HepG2 (cell line): ENCODE results near the gene PACSIN1. TPM values are rescaled to one million over a fixed set of nuclear protein-coding genes. Genes with fewer than 3 reads are reported as not detected.
A peak's percentile ranks its signal among the peaks of the same experiment; 100 is the strongest.

Experiments
- ATAC-seq: fragments of 200-7000 bp; cut with Tn5 transposase; 3 replicates; pipeline ENCODE4 v1.9.1; 2020; ENCODE audit warnings: mild to moderate bottlenecking, moderate library complexity
- BruUV-seq: library from RNA; stranded (reverse); fragments of 400-500 nt; replicated peaks from 2 replicates; lab custom pipeline; 2021; lab: Mats Ljungman, UMichigan
- CTCF ChIA-PET: fragments of 300-600 bp; formaldehyde crosslinking; extraction: SDS; loops from one replicate; lab custom pipeline; 2021; ENCODE audit warnings: low total read pairs, inconsistent platforms, low intra/inter-chr PET ratio; lab: Yijun Ruan, JAX
- POLR2A ChIA-PET: fragments of 350-600 bp; sonication (Branson Sonifier 250); formaldehyde crosslinking; loops from one replicate; lab custom pipeline; 2020; ENCODE audit warnings: antibody characterized with exemption, inconsistent platforms; lab: Yijun Ruan, JAX
- DNase-seq: peaks from one replicate; pipeline ENCODE4 v3.0.0-alpha.2; 2015; ENCODE audit warnings: low spot score
- FAIRE-seq: peaks from 3 replicates; lab custom pipeline; 2011; peaks lifted over from hg19 to GRCh38; lab: Jason Lieb, UNC
- H2AFZ ChIP-seq: one replicate; pipeline ENCODE4 v1.6.1; 2011; ENCODE audit warnings: low read length, inconsistent platforms
- H3K27ac ChIP-seq: fragments of 300-600 bp; 3 replicates; pipeline ENCODE4 v1.8.0; 2011; ENCODE audit warnings: mixed run types, mild to moderate bottlenecking, mixed read lengths, low read length, inconsistent platforms; ENCODE audit not compliant: insufficient read depth; ENCODE audit errors: extremely low read length
- H3K27me3 ChIP-seq, 2 experiments: fragments of 200-600 bp in 1 of 2; 2 replicates in 1 of 2; 3 replicates in 1 of 2; pipeline versions ENCODE4 v1.6.0 to v1.8.0; 2011; ENCODE audit warnings: low read length in 2 of 2, mild to moderate bottlenecking in 2 of 2, moderate library complexity in 2 of 2, inconsistent platforms in 1 of 2; ENCODE audit not compliant: insufficient read depth in 2 of 2, control insufficient read depth in 1 of 2
- H3K36me3 ChIP-seq, 2 experiments: fragments of 200-600 bp in 1 of 2; replicated peaks in 1 of 2; 2 replicates in 1 of 2; 3 replicates in 1 of 2; pipeline versions ENCODE4 v1.5.1 to v1.8.0; 2011; ENCODE audit warnings: low read length in 2 of 2, inconsistent platforms in 1 of 2; ENCODE audit not compliant: insufficient read depth in 2 of 2, control insufficient read depth in 1 of 2
- H3K4me1 ChIP-seq: 2 replicates; pipeline ENCODE4 v1.5.1; 2012; ENCODE audit warnings: low read length, inconsistent platforms; ENCODE audit not compliant: insufficient read depth
- H3K4me2 ChIP-seq: 2 replicates; pipeline ENCODE4 v1.6.0; 2011; ENCODE audit warnings: low read depth, low read length, inconsistent platforms
- H3K4me3 ChIP-seq, 3 experiments: fragments of 200-600 bp in 1 of 3; sonication (generic), shearing (Covaris generic) in 1 of 3; replicated peaks in 1 of 3; 2 replicates each; pipeline ENCODE4 v1.5.1; 2011 to 2016; ENCODE audit warnings: low read length in 3 of 3, inconsistent platforms in 2 of 3, low read depth in 2 of 3, mild to moderate bottlenecking in 2 of 3, control low read depth in 1 of 3, mixed read lengths in 1 of 3; ENCODE audit not compliant: insufficient read depth in 1 of 3
- H3K79me2 ChIP-seq: one replicate; pipeline ENCODE4 v1.6.1; 2011; ENCODE audit warnings: low read length, inconsistent platforms; ENCODE audit not compliant: insufficient read depth
- H3K9ac ChIP-seq: 2 replicates; pipeline ENCODE4 v1.6.0; 2011; ENCODE audit warnings: mild to moderate bottlenecking, low read depth, low read length, inconsistent platforms; ENCODE audit not compliant: insufficient read depth
- H3K9me3 ChIP-seq: 2 replicates; pipeline ENCODE4 v1.5.1; 2012; ENCODE audit warnings: mild to moderate bottlenecking, low read length
- H4K20me1 ChIP-seq: 2 replicates; pipeline ENCODE4 v1.6.0; 2011; ENCODE audit warnings: inconsistent platforms, mild to moderate bottlenecking, low read length, moderate library complexity; ENCODE audit not compliant: insufficient read depth
- ARID3A ChIP-seq: IDR thresholded peaks from 2 replicates; pipeline ENCODE4 v1.6.1; 2012; ENCODE audit warnings: low read depth, low read length, improper control_type of control experiment
- NFYC ChIP-seq: IDR thresholded peaks from 2 replicates; pipeline ENCODE4 v1.6.1; 2016; ENCODE audit warnings: missing genetic modification reagents, missing compliant biosample characterization
- ZMYM3 ChIP-seq: sonication (generic); formaldehyde crosslinking; IDR thresholded peaks from 2 replicates; pipeline ENCODE4 v1.5.1; 2020; ENCODE audit warnings: mild to moderate bottlenecking, missing genetic modification reagents
- ZMYM4 ChIP-seq: sonication (generic); formaldehyde crosslinking; IDR thresholded peaks from 2 replicates; pipeline ENCODE4 v1.8.1; 2023; ENCODE audit warnings: mild to moderate bottlenecking, missing genetic modification reagents
- ZNF121 ChIP-seq: sonication (generic); formaldehyde crosslinking; IDR thresholded peaks from 2 replicates; pipeline ENCODE4 v1.5.0; 2020; ENCODE audit warnings: mild to moderate bottlenecking, missing genetic modification reagents
- ZNF317 ChIP-seq: sonication (generic); formaldehyde crosslinking; IDR thresholded peaks from 2 replicates; pipeline ENCODE4 v1.5.0; 2020; ENCODE audit warnings: mild to moderate bottlenecking, missing genetic modification reagents
- ZNF354B ChIP-seq: sonication (generic); formaldehyde crosslinking; IDR thresholded peaks from 2 replicates; pipeline ENCODE4 v1.8.0; 2022; ENCODE audit warnings: mild to moderate bottlenecking, missing genetic modification reagents
- ZNF557 ChIP-seq: sonication (generic); formaldehyde crosslinking; IDR thresholded peaks from 2 replicates; pipeline ENCODE4 v1.4.0; 2020; ENCODE audit warnings: missing genetic modification reagents
- ZNF674 ChIP-seq: sonication (generic); formaldehyde crosslinking; IDR thresholded peaks from 2 replicates; pipeline ENCODE4 v1.5.0; 2020; ENCODE audit warnings: low read depth, mild to moderate bottlenecking, missing genetic modification reagents
- ZNF768 ChIP-seq: sonication (generic); formaldehyde crosslinking; IDR thresholded peaks from 2 replicates; pipeline ENCODE4 v1.4.0; 2020; ENCODE audit warnings: missing genetic modification reagents
- WGBS: methylation state at CpG from one replicate; pipeline ENCODE4 v1.1.6; 2017; ENCODE audit warnings: low lambda C conversion rate; 5-methylcytosine and 5-hydroxymethylcytosine counted together
- in situ Hi-C: cut with HindIII; loops from 2 replicates; pipeline ENCODE4 v1.10.0; 2017; ENCODE audit warnings: low pct_unique_long_range_greater_than_20kb; ENCODE audit not compliant: extremely low pct_ligation_motif_present
- intact Hi-C: fragments of 100-400 bp; cut with micrococcal nuclease; formaldehyde crosslinking; loops from one replicate; pipeline ENCODE4 v1.10.0; 2022; ENCODE audit not compliant: unreplicated experiment
- polyA plus RNA-seq, 8 experiments: library from polyadenylated mRNA; depleted of rRNA in 3 of 8; stranded (reverse) in 7 of 8; unstranded in 1 of 8; fragments of >200 nt; fragmentation: Illumina TruSeq in 4 of 8; extraction: Trizol in 4 of 8; gene quantifications; 2 replicates each; pipeline versions ENCODE4 v1.2.1 to v1.2.3, GENCODE V29; 2011 to 2016; ENCODE audit warnings: low read depth in 4 of 8, missing spikeins in 1 of 8, mixed read lengths in 1 of 8; ENCODE audit not compliant: insufficient read depth in 1 of 8
- total RNA-seq, 5 experiments: library from RNA; depleted of rRNA; stranded (reverse); fragments of >200 nt; fragmentation: Illumina TruSeq; extraction: Trizol; gene quantifications; 2 replicates each; pipeline ENCODE4 v1.2.3, GENCODE V29; 2016; ENCODE audit warnings: low read depth in 1 of 5

Gene PACSIN1
- total and polyA plus RNA-seq, 2 of the 13 experiments (the other 11 are each of a cell fraction or from before 2014, with no cell fraction given), result not detected

GRCh38 chr6:34578445-34579262 lies 112.8 kb downstream of the PACSIN1 start:
- intact Hi-C loops, result no loop called here
- no peaks in the 10 kb centered on the region for H3K9me3 ChIP-seq
- no peak overlapping the region for H3K4me3 ChIP-seq
- TF ChIP-seq NFYC (no peak), ZMYM4 (CRISPR knock-in tag) (no peak), ZNF354B (CRISPR knock-in tag) (no peak), ZNF674 (CRISPR knock-in tag) (no peak), ZNF121 (0 out of 2 replicates have a peak, but pooled peaks have one; percentile 27), ZMYM3 (CRISPR knock-in tag) (peak; percentile 73; the same call in 1 of the 2 replicates), ARID3A (no peak), ZNF768 (CRISPR knock-in tag) (peak; percentile 98), ZNF317 (CRISPR knock-in tag) (no peak), ZNF557 (CRISPR knock-in tag) (no peak)
- TF ChIP-seq, all 625 proteins: peak for 3
- H3K4me2 ChIP-seq, result no peak overlapping the region
- FAIRE-seq (no peak), ATAC-seq (no peak), DNase-seq (no peak)
- WGBS, result 90% methylated on average over 7 of the region's 7 CpGs
- H3K36me3 ChIP-seq, result no peaks in the 10 kb centered on the region
- H3K79me2 ChIP-seq, result no peaks in the 10 kb centered on the region
- POLR2A ChIA-PET, result no interaction called here
- 0 out of 2 replicates have a peak, but pooled peaks cover 6% of the 10 kb centered on the region for H3K4me1 ChIP-seq
- H3K9ac ChIP-seq, result no peak overlapping the region
- no TSS peak for BruUV-seq
- H3K27me3 ChIP-seq, result no peaks in the 10 kb centered on the region
- H4K20me1 ChIP-seq, result no peaks in the 10 kb centered on the region
- in situ Hi-C loops, result no loop called here
- no peak overlapping the region for H2AFZ ChIP-seq
- no peak overlapping the region for H3K27ac ChIP-seq
- CTCF ChIA-PET, result no interaction called here
